Osteoblast (primary cell): ENCODE data around the gene RFX1. TPM values are rescaled to one million over a fixed set of nuclear protein-coding genes. Genes with fewer than 3 reads are reported as not detected.

ENCODE experiments used
- DNase-seq: peaks from one replicate; pipeline ENCODE4 v3.0.0; 2011; ENCODE audit warnings: low spot score, mixed read lengths; ENCODE audit not compliant: insufficient read length; ENCODE audit errors: missing footprints
- H2AFZ ChIP-seq: 2 replicates; pipeline ENCODE4 v1.6.0; 2011; ENCODE audit warnings: mild to moderate bottlenecking, low read length
- H3K27ac ChIP-seq: 2 replicates; pipeline ENCODE4 v1.5.1; 2011; ENCODE audit warnings: mild to moderate bottlenecking, low read depth, low read length, moderate library complexity
- H3K27me3 ChIP-seq: 2 replicates; pipeline ENCODE4 v1.6.0; 2012; ENCODE audit warnings: mild to moderate bottlenecking, control low read depth, inconsistent platforms, low read length, moderate library complexity; ENCODE audit not compliant: insufficient read depth
- H3K36me3 ChIP-seq: 2 replicates; pipeline ENCODE4 v1.5.1; 2011; ENCODE audit warnings: mild to moderate bottlenecking, low read length, control low read depth, moderate library complexity; ENCODE audit not compliant: insufficient read depth
- H3K4me1 ChIP-seq: 2 replicates; pipeline ENCODE4 v1.5.1; 2011; ENCODE audit warnings: mild to moderate bottlenecking, low read length, control low read depth, moderate library complexity; ENCODE audit not compliant: insufficient read depth
- H3K4me2 ChIP-seq: 2 replicates; pipeline ENCODE4 v1.6.0; 2011; ENCODE audit warnings: mild to moderate bottlenecking, low read length; ENCODE audit not compliant: insufficient read depth
- H3K4me3 ChIP-seq: fragments of 200-600 bp; sonication (generic); 3 replicates; pipeline ENCODE4 v1.5.1; 2012; ENCODE audit warnings: mild to moderate bottlenecking, low read length, inconsistent platforms; ENCODE audit not compliant: insufficient read depth
- H3K79me2 ChIP-seq: 2 replicates; pipeline ENCODE4 v1.6.0; 2012; ENCODE audit warnings: mild to moderate bottlenecking, low read length, control low read depth, inconsistent platforms; ENCODE audit not compliant: insufficient read depth
- H3K9me3 ChIP-seq: 2 replicates; pipeline ENCODE4 v1.5.1; 2011; ENCODE audit warnings: low read depth, low read length, control low read depth
- H4K20me1 ChIP-seq: 2 replicates; pipeline ENCODE4 v1.6.0; 2012; ENCODE audit warnings: mild to moderate bottlenecking, low read length, control low read depth; ENCODE audit not compliant: insufficient read depth
- CTCF ChIP-seq: IDR thresholded peaks from 2 replicates; pipeline ENCODE4 v1.5.1; 2011; ENCODE audit warnings: mild to moderate bottlenecking, low read depth, low read length, moderate library complexity; ENCODE audit errors: extremely low read depth
- total RNA-seq: library from RNA; depleted of rRNA; stranded (reverse); fragments of >200 nt; gene quantifications from 2 replicates; pipeline ENCODE4 v1.2.3, GENCODE V29; 2012

RFX1 gene
- total RNA-seq, 1 donor: 2.5 TPM

GRCh38 chr19:13959141-13959961 lies 46.8 kb downstream of the RFX1 start:
- no peaks in the 10 kb centered on the region for H3K9me3 ChIP-seq
- H4K20me1 ChIP-seq: peaks cover 9% of the 10 kb centered on the region
- H3K27ac ChIP-seq: no peak overlapping the region
- H3K4me1 ChIP-seq: no peaks in the 10 kb centered on the region
- H3K4me3 ChIP-seq: no peak overlapping the region
- DNase-seq: peak; percentile 76
- no peak for TF ChIP-seq CTCF
- H3K36me3 ChIP-seq: peaks cover 40% of the 10 kb centered on the region
- no peak overlapping the region for H3K4me2 ChIP-seq
- H3K27me3 ChIP-seq: no peaks in the 10 kb centered on the region
- H2AFZ ChIP-seq: no peak overlapping the region
- H3K79me2 ChIP-seq: peaks cover 4% of the 10 kb centered on the region

- Histone ChIP-seq H3K4me2 (no peak overlapping the region), H2AFZ (no peak overlapping the region), H3K4me1 (no peaks in the 10 kb centered on the region), H3K9me3 (no peaks in the 10 kb centered on the region), H4K20me1 (peaks cover 16% of the 10 kb centered on the region), H3K27ac (no peak overlapping the region), H3K36me3 (peaks cover 36% of the 10 kb centered on the region), H3K79me2 (peaks cover 17% of the 10 kb centered on the region), H3K27me3 (no peaks in the 10 kb centered on the region), H3K4me3 (no peak overlapping the region)
- no peak for DNase-seq
- TF ChIP-seq CTCF: no peak
Observed at GRCh38 chr19:13958043-13958442, 48.1 kb downstream of the RFX1 start.

- Histone ChIP-seq H3K27me3 (no peaks in the 10 kb centered on the region), H3K9me3 (no peaks in the 10 kb centered on the region), H3K79me2 (peaks cover 20% of the 10 kb centered on the region), H3K4me3 (no peak overlapping the region), H3K27ac (no peak overlapping the region), H3K36me3 (peaks cover 36% of the 10 kb centered on the region), H3K4me1 (no peaks in the 10 kb centered on the region), H4K20me1 (peaks cover 16% of the 10 kb centered on the region), H2AFZ (no peak overlapping the region), H3K4me2 (no peak overlapping the region)
- peak; percentile 56 for DNase-seq
- TF ChIP-seq CTCF: no peak
Observed at GRCh38 chr19:13957051-13957450, 49.1 kb downstream of the RFX1 start.

GRCh38 chr19:13956365-13956744 lies 49.8 kb downstream of the RFX1 start:
- no peaks in the 10 kb centered on the region for H3K27me3 ChIP-seq
- no peak for DNase-seq
- no peak for TF ChIP-seq CTCF
- H3K36me3 ChIP-seq: peaks cover 36% of the 10 kb centered on the region
- H3K27ac ChIP-seq: no peak overlapping the region
- H3K9me3 ChIP-seq: no peaks in the 10 kb centered on the region
- peaks cover 16% of the 10 kb centered on the region for H4K20me1 ChIP-seq
- peaks cover 20% of the 10 kb centered on the region for H3K79me2 ChIP-seq
- no peak overlapping the region for H3K4me2 ChIP-seq
- H3K4me1 ChIP-seq: no peaks in the 10 kb centered on the region
- H2AFZ ChIP-seq: no peak overlapping the region
- H3K4me3 ChIP-seq: no peak overlapping the region
